H9 (cell line): ENCODE data around the gene MTHFD1L. TPM values are rescaled to one million over a fixed set of nuclear protein-coding genes. Genes with fewer than 3 reads are reported as not detected.

Experiments
- DNase-seq: peaks from one replicate; pipeline ENCODE4 v3.0.0-alpha.2; 2017
- H2AFZ ChIP-seq: one replicate; pipeline ENCODE4 v1.6.1; 2013; ENCODE audit warnings: mild to moderate bottlenecking, low read length, control low read depth, moderate library complexity
- H2AK5ac ChIP-seq: 2 replicates; pipeline ENCODE4 v1.6.1; 2013; ENCODE audit warnings: low read length, control low read depth, mixed read lengths; ENCODE audit not compliant: insufficient read length
- H2BK120ac ChIP-seq: one replicate; pipeline ENCODE4 v1.6.1; 2013; ENCODE audit warnings: low read depth, mild to moderate bottlenecking, low read length, control low read depth, inconsistent platforms; ENCODE audit not compliant: poor library complexity, severe bottlenecking
- H2BK12ac ChIP-seq: 2 replicates; pipeline ENCODE4 v1.6.1; 2013; ENCODE audit warnings: low read length, control low read depth, mixed read lengths, low read depth; ENCODE audit not compliant: insufficient read length
- H2BK15ac ChIP-seq: 2 replicates; pipeline ENCODE4 v1.6.1; 2013; ENCODE audit warnings: low read depth, low read length, control low read depth
- H2BK20ac ChIP-seq: one replicate; pipeline ENCODE4 v1.6.1; 2013; ENCODE audit warnings: low read depth, mild to moderate bottlenecking, low read length, control low read depth, inconsistent platforms; ENCODE audit not compliant: poor library complexity, severe bottlenecking
- H2BK5ac ChIP-seq: 2 replicates; pipeline ENCODE4 v1.6.1; 2013; ENCODE audit warnings: low read length, control low read depth, mixed read lengths; ENCODE audit not compliant: insufficient read length
- H3K14ac ChIP-seq: 2 replicates; pipeline ENCODE4 v1.6.1; 2013; ENCODE audit warnings: low read length, control low read depth; ENCODE audit not compliant: insufficient read depth
- H3K18ac ChIP-seq: 2 replicates; pipeline ENCODE4 v1.6.1; 2013; ENCODE audit warnings: low read depth, mild to moderate bottlenecking, mixed read lengths, low read length, control low read depth; ENCODE audit not compliant: insufficient read length
- H3K23ac ChIP-seq: 2 replicates; pipeline ENCODE4 v1.6.1; 2013; ENCODE audit warnings: low read length, control low read depth, mixed read lengths, low read depth; ENCODE audit not compliant: insufficient read length
- H3K23me2 ChIP-seq: 2 replicates; pipeline ENCODE4 v1.6.1; 2013; ENCODE audit warnings: low read depth, mild to moderate bottlenecking, mixed read lengths, low read length, control low read depth; ENCODE audit not compliant: insufficient read length, poor library complexity, severe bottlenecking
- H3K27ac ChIP-seq: 2 replicates; pipeline ENCODE4 v1.5.1; 2013; ENCODE audit warnings: low read length, control low read depth, mixed read lengths, low read depth; ENCODE audit not compliant: insufficient read length
- H3K27me3 ChIP-seq: 2 replicates; pipeline ENCODE4 v1.6.1; 2013; ENCODE audit warnings: low read length, control low read depth, inconsistent platforms; ENCODE audit not compliant: insufficient read depth
- H3K4ac ChIP-seq: 2 replicates; pipeline ENCODE4 v1.6.1; 2013; ENCODE audit warnings: low read depth, mild to moderate bottlenecking, control low read depth, inconsistent platforms, low read length, moderate library complexity
- H3K4me1 ChIP-seq: 2 replicates; pipeline ENCODE4 v1.6.1; 2013; ENCODE audit warnings: low read length, control low read depth, inconsistent platforms; ENCODE audit not compliant: insufficient read depth
- H3K4me2 ChIP-seq: 2 replicates; pipeline ENCODE4 v1.6.1; 2013; ENCODE audit warnings: low read length, control low read depth, mixed read lengths; ENCODE audit not compliant: insufficient read length, insufficient read depth
- H3K56ac ChIP-seq: 2 replicates; pipeline ENCODE4 v1.6.1; 2013; ENCODE audit warnings: low read depth, mild to moderate bottlenecking, mixed read lengths, low read length, control low read depth; ENCODE audit not compliant: insufficient read length
- H3K79me1 ChIP-seq: 2 replicates; pipeline ENCODE4 v1.6.1; 2013; ENCODE audit warnings: low read depth, mild to moderate bottlenecking, moderate library complexity, low read length, control low read depth, inconsistent platforms; ENCODE audit not compliant: insufficient read depth, poor library complexity, severe bottlenecking
- H3K79me2 ChIP-seq: 2 replicates; pipeline ENCODE4 v1.6.1; 2013; ENCODE audit warnings: low read length, control low read depth, inconsistent platforms; ENCODE audit not compliant: insufficient read depth
- H3K9ac ChIP-seq: 2 replicates; pipeline ENCODE4 v1.6.1; 2013; ENCODE audit warnings: low read length, control low read depth, mixed read lengths; ENCODE audit not compliant: insufficient read length; ENCODE audit errors: extremely low read depth
- H3K9me3 ChIP-seq: one replicate; pipeline ENCODE4 v1.6.1; 2013; ENCODE audit warnings: low read depth, low read length, inconsistent platforms; ENCODE audit not compliant: control insufficient read depth
- H3T11ph ChIP-seq: one replicate; pipeline ENCODE4 v1.6.1; 2013; ENCODE audit warnings: mild to moderate bottlenecking, low read length, control low read depth, inconsistent platforms
- H4K20me1 ChIP-seq: one replicate; pipeline ENCODE4 v1.6.1; 2013; ENCODE audit not compliant: control insufficient read depth, insufficient read length, insufficient read depth
- H4K5ac ChIP-seq: 2 replicates; pipeline ENCODE4 v1.6.1; 2013; ENCODE audit warnings: low read depth, mild to moderate bottlenecking, mixed read lengths, low read length, control low read depth; ENCODE audit not compliant: insufficient read length
- H4K8ac ChIP-seq: replicated peaks from 2 replicates; pipeline ENCODE4 v1.6.1; 2013; ENCODE audit warnings: low read length, control low read depth, mixed read lengths, low read depth; ENCODE audit not compliant: insufficient read length
- H4K91ac ChIP-seq: 2 replicates; pipeline ENCODE4 v1.6.1; 2013; ENCODE audit warnings: low read depth, mild to moderate bottlenecking, moderate library complexity, mixed read lengths, low read length, control low read depth; ENCODE audit not compliant: insufficient read length
- H3K27ac Mint-ChIP-seq, 3 experiments: 2 replicates in 2 of 3; 3 replicates in 1 of 3; pipeline ENCODE4 v1.8.0; 2020 to 2021; ENCODE audit warnings: mixed read lengths in 3 of 3, mild to moderate bottlenecking in 1 of 3, moderate library complexity in 1 of 3
- H3K27me3 Mint-ChIP-seq: 2 replicates; pipeline ENCODE4 v1.8.0; 2021; ENCODE audit warnings: low read depth, mild to moderate bottlenecking, moderate library complexity, mixed read lengths
- H3K36me3 Mint-ChIP-seq, 3 experiments: 2 replicates in 2 of 3; 3 replicates in 1 of 3; pipeline ENCODE4 v1.8.0; 2020 to 2021; ENCODE audit warnings: low read depth in 3 of 3, mixed read lengths in 3 of 3; ENCODE audit not compliant: insufficient read depth in 1 of 3
- H3K4me1 Mint-ChIP-seq, 2 experiments: 2 replicates each; pipeline ENCODE4 v1.8.0; 2020; ENCODE audit warnings: mixed read lengths in 2 of 2
- H3K4me3 Mint-ChIP-seq, 2 experiments: 2 replicates in 1 of 2; 3 replicates in 1 of 2; pipeline ENCODE4 v1.8.0; 2020 to 2021; ENCODE audit warnings: mild to moderate bottlenecking in 2 of 2, mixed read lengths in 2 of 2, moderate library complexity in 1 of 2
- H3K9me3 Mint-ChIP-seq, 2 experiments: 2 replicates in 1 of 2; 3 replicates in 1 of 2; pipeline ENCODE4 v1.8.0; 2020; ENCODE audit warnings: mild to moderate bottlenecking in 2 of 2, mixed read lengths in 2 of 2, moderate library complexity in 1 of 2
- WGBS: extraction: QIAGEN DNeasy Blood & Tissue Kit; methylation state at CpG from one replicate; pipeline ENCODE4 v1.1.7; 2013; ENCODE audit warnings: missing lambda C conversion rate, low lambda C conversion rate, mixed read lengths; ENCODE audit not compliant: insufficient read length; ENCODE audit errors: extremely low coverage; 5-methylcytosine and 5-hydroxymethylcytosine counted together
- total RNA-seq: library from RNA; stranded (reverse); gene quantifications from 2 replicates; pipeline ENCODE4 v1.2.1, GENCODE V29; 2021
- TF ChIP-seq, protein P1 (sequence below): fragments of 200-600 bp; sonication (generic); conservative IDR thresholded peaks from 3 replicates; pipeline ENCODE4 v1.8.0; 2021; ENCODE audit warnings: antibody characterized with exemption, mild to moderate bottlenecking

MTHFD1L gene
- total RNA-seq, 1 experiment from 2014 or later = 90.2 TPM

DNA sequence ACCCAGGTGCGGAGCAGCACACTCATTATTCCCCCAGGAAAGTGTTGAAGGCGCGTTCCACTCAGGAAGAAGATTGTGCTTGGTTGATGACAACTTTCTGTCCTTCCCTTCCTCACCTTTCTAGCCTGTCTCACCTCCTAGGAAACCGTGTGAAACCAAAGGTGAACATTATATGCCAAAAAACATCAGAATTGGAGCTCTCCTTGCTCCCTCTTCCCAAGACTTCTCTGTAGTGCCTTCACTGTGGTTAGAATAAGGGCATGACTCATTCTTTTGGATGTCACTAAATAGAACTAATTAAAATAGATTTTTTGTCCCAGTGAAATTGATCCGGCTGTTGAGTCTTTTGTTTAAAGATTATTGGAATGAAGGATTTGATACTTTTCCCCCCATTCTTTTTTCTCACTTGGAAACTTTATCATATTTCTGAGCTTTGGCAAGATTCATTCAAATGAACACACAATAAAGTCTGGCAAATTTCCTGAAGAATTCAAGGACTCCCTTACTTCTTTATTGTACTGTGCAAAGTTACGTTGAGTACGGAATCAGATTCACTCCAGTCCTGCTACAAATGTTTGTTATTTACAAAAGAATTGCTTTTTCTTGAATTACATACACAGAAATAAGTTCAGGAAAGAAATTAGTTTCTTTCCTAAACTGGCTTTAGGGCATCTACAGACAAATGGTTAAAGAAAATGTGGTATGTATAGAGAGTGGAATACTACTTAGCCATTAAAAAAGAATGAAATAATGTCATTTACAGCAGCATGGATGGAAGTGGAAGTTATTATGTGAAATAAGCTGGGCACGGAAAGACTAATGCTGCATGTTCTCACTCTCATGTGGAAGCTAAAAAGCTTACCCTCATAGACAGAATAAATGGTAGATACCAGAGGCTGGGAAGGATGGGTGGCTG, 231.4 kb downstream of the MTHFD1L start:
- H3K79me1 ChIP-seq = no peaks in the 10 kb centered on the region
- Mint-ChIP-seq H3K4me3 (no peak overlapping the region), H3K36me3 (peaks cover 36 to 52% (median 50%) of the 10 kb centered on the region in 3 experiments), H3K9me3 (no peaks in the 10 kb centered on the region; a peak in 1 of 5 replicates), H3K27me3 (no peaks in the 10 kb centered on the region; the same call in 1 of the 2 replicates), H3K27ac (no peak overlapping the region), H3K4me1 (peaks cover under 1 to 11% of the 10 kb centered on the region in 2 experiments; a peak in 3 of 4 replicates)
- H2BK12ac ChIP-seq = no peak overlapping the region
- TF ChIP-seq, protein P1, sequence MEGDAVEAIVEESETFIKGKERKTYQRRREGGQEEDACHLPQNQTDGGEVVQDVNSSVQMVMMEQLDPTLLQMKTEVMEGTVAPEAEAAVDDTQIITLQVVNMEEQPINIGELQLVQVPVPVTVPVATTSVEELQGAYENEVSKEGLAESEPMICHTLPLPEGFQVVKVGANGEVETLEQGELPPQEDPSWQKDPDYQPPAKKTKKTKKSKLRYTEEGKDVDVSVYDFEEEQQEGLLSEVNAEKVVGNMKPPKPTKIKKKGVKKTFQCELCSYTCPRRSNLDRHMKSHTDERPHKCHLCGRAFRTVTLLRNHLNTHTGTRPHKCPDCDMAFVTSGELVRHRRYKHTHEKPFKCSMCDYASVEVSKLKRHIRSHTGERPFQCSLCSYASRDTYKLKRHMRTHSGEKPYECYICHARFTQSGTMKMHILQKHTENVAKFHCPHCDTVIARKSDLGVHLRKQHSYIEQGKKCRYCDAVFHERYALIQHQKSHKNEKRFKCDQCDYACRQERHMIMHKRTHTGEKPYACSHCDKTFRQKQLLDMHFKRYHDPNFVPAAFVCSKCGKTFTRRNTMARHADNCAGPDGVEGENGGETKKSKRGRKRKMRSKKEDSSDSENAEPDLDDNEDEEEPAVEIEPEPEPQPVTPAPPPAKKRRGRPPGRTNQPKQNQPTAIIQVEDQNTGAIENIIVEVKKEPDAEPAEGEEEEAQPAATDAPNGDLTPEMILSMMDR = no peak
- no peak for DNase-seq
- no peak overlapping the region for H3K27ac ChIP-seq
- H2BK120ac ChIP-seq = no peak overlapping the region
- no peaks in the 10 kb centered on the region for H3K4me1 ChIP-seq
- no peak overlapping the region for H2BK5ac ChIP-seq
- no peak overlapping the region for H3K4me2 ChIP-seq
- no peak overlapping the region for H3K23ac ChIP-seq
- no peaks in the 10 kb centered on the region for H4K20me1 ChIP-seq
- H3K23me2 ChIP-seq = no peaks in the 10 kb centered on the region
- H3K9me3 ChIP-seq = no peaks in the 10 kb centered on the region
- no peaks in the 10 kb centered on the region for H3K79me2 ChIP-seq
- no peak overlapping the region for H3K18ac ChIP-seq
- H2BK20ac ChIP-seq = no peak overlapping the region
- H2AK5ac ChIP-seq = no peak overlapping the region
- WGBS = no CpG with 5 or more reads among the region's 8 CpGs
- H3K4ac ChIP-seq = no peak overlapping the region
- H3K56ac ChIP-seq = no peak overlapping the region
- H3K14ac ChIP-seq = no peak overlapping the region
- H3K27me3 ChIP-seq = no peaks in the 10 kb centered on the region
- H4K8ac ChIP-seq = no peak overlapping the region
- no peak overlapping the region for H3K9ac ChIP-seq
- H3T11ph ChIP-seq = no peak overlapping the region
- H2BK15ac ChIP-seq = no peak overlapping the region
- no peak overlapping the region for H2AFZ ChIP-seq
- H4K5ac ChIP-seq = no peak overlapping the region
- no peak overlapping the region for H4K91ac ChIP-seq
